GM21526 (cell line): ENCODE results near the gene CNTLN.
A peak's percentile ranks its signal among the peaks of the same experiment; 100 is the strongest.
"Not testable (repeated sequence)": the region's sequence is repeated elsewhere in the genome, so short reads cannot be mapped to it uniquely, and the experiment has no call there.

Experiments
- ATAC-seq: cut with Tn5 transposase; IDR thresholded peaks from one replicate; pipeline ENCODE4 v1.9.1; 2021; ENCODE audit warnings: moderate library complexity; ENCODE audit not compliant: unreplicated experiment, low FRiP score

The CNTLN gene

DNA sequence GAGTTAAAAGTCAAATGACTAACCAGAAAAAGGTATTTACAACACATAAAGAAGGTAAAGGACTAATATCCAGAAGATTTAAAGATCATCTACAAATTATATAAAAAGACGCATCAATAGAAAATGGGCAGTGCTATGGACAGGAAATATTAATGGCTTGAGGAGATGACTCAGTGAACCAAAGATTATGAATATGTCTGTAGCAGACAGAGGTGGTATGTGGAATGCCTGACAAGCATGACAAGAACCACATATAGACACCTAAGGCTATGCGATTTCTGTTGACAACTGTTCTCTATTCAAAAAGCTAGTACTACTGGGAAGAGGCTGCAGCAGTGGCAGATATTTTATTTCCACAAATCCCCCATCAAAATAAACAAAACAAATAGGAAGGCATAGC lies 267.0 kb downstream of the CNTLN start:
- ATAC-seq = no peak

DNA sequence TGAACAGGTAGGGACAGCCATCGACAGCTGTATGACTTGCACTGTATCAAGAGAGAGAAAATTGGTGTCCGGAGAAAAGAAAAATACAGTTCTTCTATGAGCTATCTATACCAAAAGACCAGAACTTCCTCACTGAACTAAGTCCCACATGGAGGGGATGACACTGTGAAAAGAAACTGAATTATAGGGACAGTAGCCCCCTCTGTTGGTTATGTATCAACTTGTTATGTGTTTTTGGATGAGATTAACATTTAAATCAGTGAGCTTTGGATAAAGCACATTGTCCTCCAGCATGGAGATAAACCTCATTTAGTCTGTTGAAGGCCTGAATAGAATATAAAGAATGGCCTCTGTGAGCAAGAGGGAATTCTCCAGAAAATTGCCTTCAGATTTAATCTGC lies 267.5 kb downstream of the CNTLN start:
- no peak for ATAC-seq

DNA sequence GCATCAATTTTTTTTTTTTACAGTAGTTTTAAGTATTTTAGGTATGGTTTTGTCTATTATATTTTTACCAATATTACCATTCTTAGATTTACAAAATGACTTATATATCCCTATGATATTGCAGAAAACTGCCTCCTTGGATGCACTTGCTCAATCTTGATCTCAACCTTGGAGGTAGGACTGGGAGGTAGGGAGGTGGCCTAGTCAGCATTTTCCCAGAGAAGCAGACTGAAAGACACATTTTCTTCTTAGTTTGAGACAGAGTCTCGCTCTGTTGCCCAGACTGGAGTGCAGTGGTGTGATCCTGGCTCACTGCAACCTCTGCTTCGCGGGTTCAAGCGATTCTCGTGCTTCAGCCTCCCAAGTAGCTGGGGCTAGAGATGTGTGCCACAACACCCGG lies 268.7 kb downstream of the CNTLN start:
- no peak for ATAC-seq

DNA sequence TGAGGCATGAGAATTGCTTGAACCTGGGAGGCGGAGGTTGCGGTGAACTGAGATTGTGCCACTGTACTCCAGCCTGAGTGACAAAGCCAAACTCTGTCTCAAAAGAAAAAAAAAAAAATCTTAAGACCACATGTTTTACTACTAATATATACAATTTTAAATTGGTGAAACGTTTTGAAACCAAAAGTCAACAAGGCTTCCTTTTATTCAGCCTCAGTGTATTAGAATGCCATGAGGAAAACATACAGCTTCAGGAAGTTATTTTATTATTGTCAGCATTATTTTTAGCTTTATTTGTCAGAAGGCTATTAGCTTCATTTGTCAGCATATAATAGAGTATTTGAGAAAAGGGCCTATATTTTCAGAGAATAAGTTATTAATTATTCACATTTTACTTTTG lies 280.1 kb downstream of the CNTLN start:
- ATAC-seq = no peak

DNA sequence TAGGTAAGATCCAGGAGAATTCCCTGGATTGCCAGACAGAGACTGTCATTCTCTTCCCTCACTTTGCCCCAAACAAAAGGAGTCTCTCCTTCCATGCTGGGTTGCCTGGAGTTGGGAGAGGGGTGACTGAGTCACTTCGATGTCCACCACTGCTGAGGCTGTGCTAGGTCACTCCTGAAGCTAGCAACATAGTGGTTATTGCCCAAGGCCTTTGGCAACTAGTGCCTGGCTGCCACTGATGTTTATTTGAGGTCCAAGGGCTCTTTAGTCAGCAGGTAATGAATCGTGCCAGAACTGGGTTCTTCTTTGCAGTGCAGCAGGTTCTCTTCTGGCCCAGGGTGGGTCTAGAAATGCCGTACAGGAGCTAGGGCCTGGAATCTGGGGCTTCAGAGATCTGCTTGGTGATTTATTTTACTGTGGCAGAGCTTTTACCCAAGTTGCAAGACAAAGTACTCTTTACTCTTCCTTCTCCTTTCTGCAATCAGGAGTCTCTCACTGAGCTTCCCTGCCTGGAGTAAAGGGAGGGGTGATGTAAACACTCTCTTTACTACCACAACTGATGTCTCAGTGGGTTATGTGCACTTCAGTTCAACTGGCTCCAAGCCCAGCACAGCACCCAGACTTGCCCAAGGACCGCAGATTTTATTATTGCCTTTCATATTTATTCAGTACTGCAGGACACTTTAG lies 288.3 kb downstream of the CNTLN start:
- ATAC-seq = no peak

DNA sequence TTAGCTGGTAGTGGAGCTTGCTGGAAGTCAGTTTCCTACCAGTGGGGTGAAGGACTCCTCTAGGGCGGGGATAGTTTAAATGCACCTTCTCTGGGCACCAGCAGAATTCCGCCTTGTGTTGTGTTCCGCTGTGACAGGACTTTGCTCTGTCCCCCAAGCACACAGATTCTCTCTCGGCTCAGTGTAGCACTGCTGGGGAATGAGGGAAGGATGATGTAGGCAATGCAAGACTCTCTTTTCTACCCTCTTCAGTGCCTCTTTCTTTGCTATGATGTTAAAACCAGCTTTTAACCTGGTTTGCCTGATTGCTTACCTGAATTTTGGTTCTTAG lies 288.8 kb downstream of the CNTLN start:
- no peak for ATAC-seq

DNA sequence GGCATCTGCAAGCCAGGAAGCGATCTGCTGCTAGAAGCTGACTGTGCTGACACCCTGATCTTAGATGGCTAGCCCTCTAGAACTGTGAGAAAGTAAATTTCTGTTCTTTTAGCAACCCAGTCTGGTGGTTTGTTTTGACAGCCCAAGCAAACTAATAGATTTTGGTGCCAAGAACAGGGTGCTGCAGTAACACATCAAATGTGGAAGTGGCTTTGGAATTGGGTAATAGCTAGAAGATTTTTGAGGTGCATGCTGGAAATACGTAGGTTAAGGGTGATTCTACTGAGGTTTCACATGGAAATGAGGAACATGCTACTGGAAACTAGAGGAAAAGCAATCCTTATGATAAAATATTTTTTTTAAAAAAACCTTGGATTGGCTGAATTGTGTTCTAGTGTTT lies 290.5 kb downstream of the CNTLN start:
- no peak for ATAC-seq

DNA sequence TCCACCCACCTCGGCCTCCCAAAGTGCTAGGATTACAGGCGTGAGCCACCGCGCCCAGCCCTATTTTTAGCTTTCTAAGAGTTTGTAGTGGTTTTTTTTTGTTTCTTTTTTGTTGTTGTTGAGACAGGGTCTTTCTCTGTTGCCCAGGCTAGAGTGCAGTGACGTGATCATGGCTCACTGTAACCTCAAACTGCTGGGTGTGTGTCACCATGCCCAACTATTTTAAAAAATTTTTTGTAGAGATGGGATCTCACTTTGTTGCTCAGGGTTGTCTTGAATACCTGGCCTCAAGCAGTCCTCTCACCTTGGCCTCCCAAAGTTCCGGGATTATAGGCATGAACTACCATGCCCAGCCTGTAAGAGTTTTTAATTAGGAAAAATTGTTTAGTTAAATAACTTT lies 298.7 kb downstream of the CNTLN start:
- ATAC-seq = no peak

DNA sequence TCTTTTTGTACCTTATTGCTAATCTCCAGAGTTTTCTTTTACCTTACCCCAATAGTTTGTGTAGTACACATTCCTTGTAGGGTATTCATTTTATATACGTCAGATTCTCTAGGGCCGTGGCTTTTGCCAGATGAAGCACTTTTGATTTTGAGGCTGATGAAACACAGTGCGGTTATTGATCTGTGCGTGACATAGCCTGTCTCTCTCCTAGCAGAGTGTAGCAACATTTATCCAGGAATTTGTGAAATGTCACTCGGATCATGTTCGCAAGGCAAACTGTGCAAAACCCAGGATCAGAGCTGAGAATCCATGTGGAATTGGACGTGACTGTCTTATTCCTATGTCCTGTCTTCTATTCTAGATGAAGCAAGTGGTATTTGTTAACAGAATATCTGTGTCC lies 302.0 kb downstream of the CNTLN start:
- ATAC-seq = no peak

DNA sequence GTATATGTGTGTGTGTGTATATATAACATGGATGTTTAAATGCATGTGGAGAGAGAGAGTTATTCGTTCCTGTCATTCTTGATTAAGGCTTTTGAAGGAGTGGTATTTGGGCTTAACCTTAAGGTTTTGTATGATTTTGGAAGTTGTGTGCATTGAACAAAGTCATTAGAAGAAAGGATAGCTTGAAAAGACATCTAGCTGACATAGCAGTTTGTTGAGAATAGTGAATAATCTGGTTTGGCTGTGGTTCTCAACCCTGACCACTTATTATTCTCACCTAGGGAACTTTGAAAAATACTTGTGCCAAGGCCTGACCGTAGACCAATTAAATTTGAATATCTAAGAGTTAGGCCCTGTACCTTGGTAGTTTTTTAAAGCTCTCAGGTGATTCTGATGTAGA lies 303.0 kb downstream of the CNTLN start:
- no peak for ATAC-seq

DNA sequence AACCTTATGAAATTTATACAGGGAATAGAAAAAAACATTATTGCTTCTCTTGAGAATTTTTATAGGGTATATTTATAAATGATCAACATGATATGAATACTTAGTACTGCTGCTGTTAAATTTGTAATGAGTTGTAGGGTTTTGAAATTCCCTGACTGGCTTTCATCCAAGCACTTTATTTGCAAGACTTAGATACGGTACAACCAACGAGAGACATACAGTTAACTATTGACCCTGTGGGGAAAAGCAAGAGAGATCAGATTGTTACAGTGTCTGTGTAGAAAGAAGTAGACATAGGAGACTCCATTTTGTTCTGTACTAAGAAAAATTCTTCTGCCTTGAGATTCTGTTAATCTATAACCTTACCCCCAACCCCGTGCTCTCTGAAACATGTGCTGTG lies 310.3 kb downstream of the CNTLN start:
- ATAC-seq = not testable (repeated sequence)

DNA sequence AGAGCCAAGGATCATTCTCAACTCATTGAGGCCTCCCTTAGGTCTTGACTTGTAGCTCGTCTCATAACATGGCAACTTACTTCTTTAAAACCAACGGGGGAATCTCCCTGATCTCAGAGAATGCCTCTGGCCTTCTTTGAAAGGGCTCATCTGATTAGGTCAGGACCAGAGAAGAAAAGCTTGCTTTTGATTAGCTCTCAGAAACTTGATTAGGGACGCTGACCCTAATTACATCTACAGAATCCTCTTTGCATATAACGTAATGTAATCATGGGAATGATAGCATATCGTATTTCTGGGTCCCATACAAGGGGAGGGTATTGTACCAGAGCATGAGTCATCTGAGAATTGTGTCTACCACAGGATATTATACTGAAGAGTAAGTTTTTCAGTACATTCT lies 318.9 kb downstream of the CNTLN start:
- ATAC-seq = no peak

DNA sequence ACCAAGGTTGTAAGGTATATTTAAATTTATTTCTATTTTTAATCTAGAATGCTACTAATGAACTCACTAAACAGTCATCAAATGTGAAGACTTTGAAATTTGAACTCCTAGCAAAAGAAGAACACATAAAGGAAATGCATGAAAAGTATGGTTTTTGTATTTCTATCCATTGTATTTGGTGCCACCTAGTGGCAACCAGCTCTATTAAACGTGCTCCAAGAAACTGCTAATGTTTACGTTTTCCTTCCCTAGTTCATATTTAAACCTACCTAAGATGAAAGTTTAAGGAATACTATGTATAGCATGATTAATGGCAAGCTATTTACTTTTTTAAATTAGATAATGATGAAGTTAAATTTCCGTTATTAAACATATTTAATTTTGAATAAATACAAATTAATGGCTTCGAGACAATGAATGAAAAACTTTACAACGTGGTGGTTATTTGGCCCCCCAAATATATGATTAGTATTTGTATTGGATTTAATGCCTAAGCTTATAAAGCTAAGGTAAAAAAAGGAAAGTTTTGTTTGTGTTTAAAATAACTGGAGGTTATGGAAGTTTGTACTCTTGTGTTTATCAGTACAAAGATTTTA lies 328.1 kb downstream of the CNTLN start:
- ATAC-seq = peak; percentile 70

DNA sequence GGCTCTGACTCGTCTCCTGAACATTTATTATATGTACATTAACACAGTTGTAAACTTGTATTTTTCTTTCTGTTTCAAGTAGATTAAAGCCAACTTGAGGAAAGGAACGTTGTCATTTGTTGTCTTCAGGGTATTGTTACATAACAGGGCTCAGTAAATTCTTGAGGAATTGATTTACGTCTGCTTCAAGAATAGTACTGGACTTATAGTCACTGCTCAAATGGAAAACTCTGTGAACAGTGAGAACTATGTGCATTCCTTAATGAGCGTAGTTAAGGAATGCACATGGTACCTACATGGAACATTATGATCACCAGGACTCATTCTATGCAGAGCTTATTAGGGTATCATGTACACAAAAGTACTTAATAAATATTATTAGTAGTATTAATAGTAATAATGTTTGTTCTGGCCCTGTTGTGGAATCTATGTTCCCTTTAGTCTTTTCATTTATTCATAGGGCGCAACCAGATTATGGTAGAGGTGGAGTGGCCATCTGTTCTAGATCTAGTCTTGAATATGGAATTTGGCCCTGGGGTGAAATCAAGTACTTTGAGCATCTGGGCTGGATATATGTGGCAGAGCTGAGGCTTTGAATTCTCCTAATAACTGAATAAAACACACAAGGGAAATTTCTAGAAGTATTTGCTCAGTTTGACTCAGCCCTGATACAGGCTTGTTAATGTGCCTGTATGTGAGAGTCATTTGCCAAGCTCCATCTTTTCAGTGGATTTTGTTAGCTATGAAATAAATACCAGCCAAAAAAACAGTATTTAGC lies 335.4 kb downstream of the CNTLN start:
- no peak for ATAC-seq

DNA sequence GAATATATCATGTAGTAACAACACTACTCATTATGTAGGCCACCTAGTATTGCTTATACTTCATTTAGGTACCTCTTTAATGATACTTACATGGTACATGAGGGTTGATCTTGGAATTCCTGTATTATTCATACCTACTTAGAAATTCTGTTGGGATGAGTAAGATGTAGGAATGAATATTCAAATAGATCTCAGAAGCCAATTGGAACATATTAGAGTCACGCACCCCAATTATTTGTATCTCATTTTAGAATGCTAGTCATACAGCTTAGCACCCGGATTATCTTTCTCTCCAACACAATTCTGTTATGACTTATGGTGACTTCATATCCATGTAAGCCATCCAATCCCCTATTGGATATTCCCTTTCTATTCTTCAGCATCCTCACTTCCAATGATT lies 337.3 kb downstream of the CNTLN start:
- ATAC-seq = no peak

DNA sequence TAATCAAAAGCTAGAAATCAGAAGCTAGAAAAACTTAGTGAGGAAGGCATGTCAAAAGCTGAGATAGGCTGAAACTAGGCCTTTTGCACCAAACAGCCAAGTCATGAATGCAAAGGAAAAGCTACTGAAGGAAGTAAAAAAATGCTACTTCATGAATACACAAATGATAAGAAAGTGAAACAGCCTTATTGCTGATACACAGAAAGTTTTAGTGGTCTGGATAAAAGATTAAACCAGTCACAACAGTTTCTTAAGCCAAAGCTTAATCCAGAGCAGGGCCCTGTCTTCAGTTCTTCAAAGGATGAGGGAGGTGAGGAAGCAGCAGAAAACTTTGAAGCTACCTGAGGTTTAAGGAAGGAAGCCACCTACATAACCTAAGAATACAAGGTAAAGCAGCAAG lies 341.6 kb downstream of the CNTLN start:
- no peak for ATAC-seq

DNA sequence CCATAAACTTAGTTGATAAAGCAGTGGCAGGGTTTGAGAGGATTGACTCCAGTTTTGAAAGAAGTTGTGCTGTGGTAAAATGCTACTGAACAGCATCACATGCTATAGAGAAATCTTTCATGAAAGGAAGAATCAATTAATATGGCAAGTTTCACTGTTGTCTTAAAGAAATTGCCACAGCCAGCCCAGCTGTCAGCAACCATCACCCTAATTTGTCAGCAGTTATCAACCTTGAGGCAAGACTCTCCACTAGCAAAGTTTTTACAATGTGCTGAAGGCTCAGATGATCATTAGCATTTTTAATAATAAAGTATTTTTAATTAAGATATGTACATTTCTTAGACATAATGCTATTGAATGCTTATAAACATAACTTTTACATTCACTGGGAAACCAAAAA lies 343.0 kb downstream of the CNTLN start:
- ATAC-seq = no peak

DNA sequence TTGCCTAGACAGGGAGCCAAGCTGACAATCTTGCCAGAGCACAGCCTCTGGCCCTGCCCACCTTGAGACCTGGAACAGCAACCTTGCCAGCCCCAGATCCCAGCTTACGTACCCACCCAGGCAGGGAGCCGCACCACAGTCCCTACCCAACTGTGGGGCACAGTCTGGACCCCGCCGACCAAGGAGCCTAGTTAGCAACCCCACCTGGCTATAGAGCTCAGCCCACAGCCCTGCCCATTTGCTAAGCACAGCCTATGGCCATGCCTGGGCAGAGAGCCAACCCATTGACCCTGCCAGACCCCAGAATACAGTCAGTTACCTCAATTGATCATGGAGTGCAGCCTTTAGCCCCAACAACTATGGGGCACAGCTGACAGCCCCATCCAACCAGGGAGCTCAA lies 346.1 kb downstream of the CNTLN start:
- no peak for ATAC-seq

DNA sequence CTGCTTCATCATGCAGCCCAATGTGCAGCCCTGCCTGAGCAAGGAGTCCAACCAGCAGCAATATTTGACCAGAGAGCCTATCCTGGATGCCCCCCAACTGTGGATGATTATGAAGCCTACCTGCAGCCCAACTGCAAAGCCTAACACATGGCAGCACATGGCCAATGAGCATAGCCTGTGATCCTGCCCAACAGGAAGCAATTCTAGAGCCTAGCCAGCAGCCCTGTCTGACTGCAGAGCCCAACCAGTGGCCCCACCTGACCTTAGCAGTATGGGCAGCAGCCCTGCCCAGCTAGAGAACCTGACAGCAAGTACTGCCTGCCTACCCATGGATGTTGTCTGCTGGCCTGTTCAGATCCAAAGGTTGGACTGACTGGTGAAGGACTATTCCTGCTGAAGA lies 346.7 kb downstream of the CNTLN start:
- ATAC-seq = no peak

DNA sequence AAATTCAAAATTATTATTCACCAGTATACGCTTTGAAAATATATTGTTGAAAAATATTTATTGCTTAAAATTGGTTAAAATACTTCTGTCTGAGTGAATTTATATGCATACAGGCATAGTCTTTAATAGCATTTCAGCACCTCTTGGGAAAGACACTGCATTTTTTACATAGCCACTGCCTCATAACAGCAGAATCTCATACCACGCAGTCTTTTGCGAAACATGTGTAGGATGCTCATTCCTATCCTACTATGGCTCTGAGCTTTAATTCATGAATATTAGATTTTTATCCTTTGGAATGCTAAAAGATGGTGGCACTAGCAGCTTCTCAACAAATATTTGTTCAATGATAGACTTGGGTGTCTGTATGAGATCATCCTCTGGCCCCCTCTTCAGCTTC lies 350.1 kb downstream of the CNTLN start:
- ATAC-seq = no peak

DNA sequence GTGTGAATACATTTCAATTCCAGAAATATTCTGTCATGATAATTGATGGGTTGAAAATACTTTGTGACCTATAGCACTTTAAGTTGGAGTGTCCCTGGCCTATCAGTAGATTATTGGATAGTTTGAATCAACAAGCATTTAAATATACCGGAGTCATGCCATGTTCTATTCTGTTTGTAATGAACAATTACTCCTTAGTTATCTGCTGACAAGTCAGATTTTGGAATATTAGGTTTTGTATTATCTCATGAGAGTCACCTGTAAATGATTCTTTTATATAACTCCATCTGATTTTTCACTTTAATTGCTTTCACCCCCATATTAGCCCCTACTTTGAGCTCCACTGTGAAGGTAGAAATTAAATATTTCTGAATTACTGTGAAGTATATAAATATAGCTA lies 351.6 kb downstream of the CNTLN start:
- no peak for ATAC-seq

DNA sequence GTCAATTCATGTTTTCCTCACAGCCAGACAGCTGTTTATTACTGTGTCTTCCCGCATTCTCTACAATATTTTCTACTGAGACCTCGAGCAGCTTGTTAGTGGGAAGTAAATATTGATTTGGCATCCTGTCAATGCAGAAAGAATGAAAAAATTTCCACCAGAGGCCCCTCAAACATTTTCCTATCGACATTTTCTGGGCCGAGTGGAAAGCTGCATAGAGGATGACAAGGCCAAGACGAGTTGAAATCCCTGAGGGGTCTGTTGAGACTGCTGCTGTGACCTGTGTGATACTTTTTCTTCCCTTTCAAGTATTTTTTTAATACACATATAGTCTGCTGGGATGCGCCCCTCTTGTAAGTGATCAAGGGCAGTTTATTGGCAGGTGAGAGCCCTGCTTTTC lies 352.6 kb downstream of the CNTLN start:
- ATAC-seq = no peak
